ENCODE results near the gene ADM5. TPM values are rescaled to one million over a fixed set of nuclear protein-coding genes. Genes with fewer than 3 reads are reported as not detected.

Gene ADM5
- total RNA-seq, 6 experiments from 2014 or later = 0.19 to 0.70 (median 0.51) TPM

DNA sequence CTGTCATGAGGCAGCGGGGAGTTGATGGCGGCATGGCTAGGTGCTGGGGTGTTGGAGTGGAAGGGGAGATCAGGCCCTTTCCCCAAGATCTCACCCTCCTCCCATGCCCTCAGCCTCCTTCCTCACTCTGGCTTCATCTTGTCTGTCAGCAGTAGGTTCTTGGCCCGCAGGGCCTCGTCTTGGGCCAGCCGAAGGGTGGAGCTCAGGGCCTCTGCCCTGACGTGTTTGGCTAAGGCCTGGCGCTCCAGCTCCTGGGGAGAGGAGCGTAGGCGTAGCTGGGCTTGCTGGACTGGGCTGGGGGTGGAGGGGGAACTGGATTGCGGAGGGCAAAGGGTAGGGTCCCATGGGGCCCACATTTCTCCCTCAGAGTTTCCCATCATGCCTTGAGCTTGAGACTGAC is 50.5 kb downstream of the ADM5 start:
- DNase-seq (no peak), ATAC-seq (no peak)
- 100% methylated on average over 1 of the region's 10 CpGs for WGBS (ENCODE audit: insufficient coverage, low coverage, low lambda C conversion rate, missing lambda C conversion rate)
- intact Hi-C loops (cut with DNase I) = no loop called here
- no peaks in the 10 kb centered on the region for H3K27me3 ChIP-seq
- H3K4me1 ChIP-seq = no peaks in the 10 kb centered on the region
- H3K4me3 ChIP-seq = no peak overlapping the region
- H3K36me3 ChIP-seq = no peaks in the 10 kb centered on the region
- H3K9me3 ChIP-seq = no peaks in the 10 kb centered on the region
- TF ChIP-seq POLR2A (IDR thresholded peaks at IDR 0.05) (no peak), CTCF (IDR thresholded peaks at IDR 0.05) (no peak)
- no peak overlapping the region for H3K27ac ChIP-seq

Small RNAs within 50 kb of the gene (microRNA-seq; reads per million reads assigned to microRNA genes)
- 0 reads per million in 2 donors for gene MIR5088

Small RNAs within 50 kb of the gene (small RNA-seq; reads per million reads assigned to genes)
- gene MIR5088 = 0 reads per million in 2 experiments

Other genes starting within 250 kb of the ADM5 start
- gene SLC17A7, start 248.1 kb upstream of the ADM5 start, total RNA-seq = under 1 TPM in 1 of 6 experiments, not detected in 5; 0.13 TPM
- 10 to 100 TPM; 37.4 to 57.7 (median 43.4) TPM for gene PIH1D1, start 237.8 kb upstream of the ADM5 start, total RNA-seq
- 10 to 100 TPM; 14.4 to 29.6 (median 19.8) TPM for gene ALDH16A1, start 236.4 kb upstream of the ADM5 start, total RNA-seq
- 1 to 10 TPM in 5 of 6 experiments, under 1 TPM in 1; 0.80 to 4.4 (median 2.3) TPM for gene FLT3LG, start 215.4 kb upstream of the ADM5 start, total RNA-seq
- 100 to 1,000 TPM; 675 to 992 (median 801) TPM for gene RPL13A, start 202.0 kb upstream of the ADM5 start, total RNA-seq
- 1,000 to 10,000 TPM in 2 of 6 experiments, 100 to 1,000 TPM in 4; 417 to 1,739 (median 617) TPM for gene RPS11, start 193.2 kb upstream of the ADM5 start, total RNA-seq
- 100 to 1,000 TPM; 123 to 335 (median 245) TPM for gene FCGRT, start 176.9 kb upstream of the ADM5 start, total RNA-seq
- 10 to 100 TPM in 3 of 6 experiments, 1 to 10 TPM in 3; 5.3 to 18.0 (median 10.9) TPM for gene RCN3, start 161.6 kb upstream of the ADM5 start, total RNA-seq
- 10 to 100 TPM; 16.2 to 31.9 (median 23.2) TPM for gene NOSIP, start 109.0 kb upstream of the ADM5 start, total RNA-seq
- 1 to 10 TPM; 2.5 to 5.9 (median 3.1) TPM for gene PRRG2, start 108.3 kb upstream of the ADM5 start, total RNA-seq
- 1 to 10 TPM; 4.0 to 8.5 (median 5.5) TPM for gene PRR12, start 98.4 kb upstream of the ADM5 start, total RNA-seq
- gene RRAS, start 49.5 kb upstream of the ADM5 start, total RNA-seq = 10 to 100 TPM in 5 of 6 experiments, 1 to 10 TPM in 1; 8.5 to 16.4 (median 11.5) TPM
- 10 to 100 TPM; 14.6 to 33.0 (median 27.3) TPM for gene SCAF1, start 47.4 kb upstream of the ADM5 start, total RNA-seq
- 10 to 100 TPM; 29.6 to 41.8 (median 35.3) TPM for gene IRF3, start 23.7 kb upstream of the ADM5 start, total RNA-seq
- 10 to 100 TPM in 4 of 6 experiments, 1 to 10 TPM in 2; 4.5 to 11.6 (median 10.5) TPM for gene BCL2L12, start 23.7 kb upstream of the ADM5 start, total RNA-seq
- gene PRMT1, start 12.3 kb upstream of the ADM5 start, total RNA-seq = 10 to 100 TPM; 25.3 to 63.2 (median 39.9) TPM
- gene CPT1C, start 1.5 kb downstream of the ADM5 start, total RNA-seq = 1 to 10 TPM in 3 of 6 experiments, under 1 TPM in 3; 0.43 to 6.7 (median 0.97) TPM
- gene TSKS, start 73.7 kb downstream of the ADM5 start, total RNA-seq = not detected
- 100 to 1,000 TPM in 1 of 6 experiments, 10 to 100 TPM in 5; 38.7 to 103 (median 49.8) TPM for gene AP2A1, start 77.4 kb downstream of the ADM5 start, total RNA-seq
- gene FUZ, start 123.7 kb downstream of the ADM5 start, total RNA-seq = 10 to 100 TPM in 1 of 6 experiments, 1 to 10 TPM in 5; 3.7 to 10.7 (median 6.3) TPM
- 10 to 100 TPM in 5 of 6 experiments, 1 to 10 TPM in 1; 9.9 to 16.3 (median 11.8) TPM for gene MED25, start 128.7 kb downstream of the ADM5 start, total RNA-seq
- gene PTOV1, start 161.6 kb downstream of the ADM5 start, total RNA-seq = 10 to 100 TPM; 44.4 to 93.0 (median 69.6) TPM
- 10 to 100 TPM; 21.0 to 37.5 (median 27.9) TPM for gene PNKP, start 178.0 kb downstream of the ADM5 start, total RNA-seq
- 10 to 100 TPM; 18.2 to 27.0 (median 22.4) TPM for gene AKT1S1, start 187.8 kb downstream of the ADM5 start, total RNA-seq
- gene TBC1D17, start 188.1 kb downstream of the ADM5 start, total RNA-seq = 10 to 100 TPM; 12.6 to 38.1 (median 27.8) TPM
- gene IL4I1, start 207.3 kb downstream of the ADM5 start, total RNA-seq = 1 to 10 TPM in 2 of 6 experiments, under 1 TPM in 1, not detected in 3; 0.56 to 4.2 (median 1.0) TPM
- 1,000 to 10,000 TPM in 1 of 6 experiments, 100 to 1,000 TPM in 5; 475 to 1,724 (median 619) TPM for gene ATF5, start 239.6 kb downstream of the ADM5 start, total RNA-seq
- 10 to 100 TPM in 5 of 6 experiments, 1 to 10 TPM in 1; 9.3 to 55.5 (median 32.6) TPM for gene NUP62, start 239.9 kb downstream of the ADM5 start, total RNA-seq

All from right lobe of liver (tissue), 6 donors.